Hematopoietic multipotent progenitor cell treated with erythropoietin and hydrocortisone succinate and interleukin-3 and kit ligand, for 4 days (in vitro differentiated cells): ENCODE measurements around the gene CACNA1B.
A peak's percentile ranks its signal among the peaks of the same experiment; 100 is the strongest.
"Not testable (repeated sequence)": the region's sequence is repeated elsewhere in the genome, so short reads cannot be mapped to it uniquely, and the experiment has no call there.

Experiments used
- DNase-seq: peaks from one replicate; pipeline ENCODE4 v3.0.0-alpha.2; 2015

CACNA1B gene

DNA sequence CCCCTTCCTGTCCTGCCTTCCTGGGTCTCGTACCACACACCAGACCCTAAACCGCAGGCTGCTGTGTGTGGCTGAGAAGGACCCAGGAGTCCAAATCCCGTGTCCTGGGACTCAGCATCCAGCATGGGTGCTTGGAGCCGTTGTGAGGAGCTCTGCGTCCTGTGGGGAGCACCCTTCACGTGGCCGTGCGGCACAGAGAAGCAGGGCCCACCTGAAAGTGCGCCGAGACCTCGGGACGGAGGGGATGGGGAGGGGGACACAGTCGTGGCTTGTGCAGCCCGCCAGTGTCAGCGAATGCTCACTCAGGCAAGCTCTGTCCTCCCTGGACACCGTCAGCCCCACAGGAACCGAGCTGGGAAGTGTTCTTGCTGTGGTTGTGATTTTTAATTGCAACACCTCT lies 244.6 kb downstream of the CACNA1B start:
- no peak for DNase-seq

DNA sequence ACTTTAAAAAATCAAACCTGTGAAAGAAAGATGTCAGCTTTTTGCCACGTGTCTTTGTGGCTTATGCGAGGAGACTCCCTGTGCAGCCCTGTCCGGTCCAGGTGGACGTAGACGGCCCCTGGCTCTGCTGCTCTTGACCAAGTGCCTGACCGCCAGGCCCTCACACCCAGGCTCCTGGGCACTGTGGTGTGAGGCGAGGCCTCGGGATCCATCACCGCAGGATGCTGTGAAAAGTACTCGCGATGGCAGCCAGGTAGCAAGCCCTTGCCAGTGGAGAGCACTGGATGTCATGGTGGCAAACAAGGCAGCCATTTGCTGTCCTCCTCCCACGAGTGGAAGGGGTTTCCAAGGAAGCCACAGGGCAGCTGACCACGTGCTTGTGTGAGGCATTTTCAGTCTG lies 245.1 kb downstream of the CACNA1B start:
- DNase-seq, result no peak

DNA sequence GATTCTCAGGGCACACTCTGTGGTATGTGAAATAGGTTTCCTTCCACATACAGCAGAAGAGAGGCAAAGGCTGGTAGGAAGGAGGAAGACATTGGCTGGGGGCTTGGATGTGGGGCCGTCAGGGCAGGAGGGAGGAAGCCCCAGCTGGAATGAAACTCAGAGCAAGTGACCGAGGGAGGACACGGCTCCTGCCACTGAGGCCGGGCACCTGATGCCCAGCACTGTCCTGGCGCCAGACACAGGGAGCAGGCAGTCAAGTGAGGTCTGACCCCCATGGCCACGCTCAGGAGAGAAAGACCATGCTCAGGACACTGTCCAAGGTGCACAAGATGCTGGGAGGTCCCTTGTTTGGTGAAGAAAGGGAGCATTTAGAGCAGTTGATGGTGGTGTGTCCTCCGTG lies 245.5 kb downstream of the CACNA1B start:
- DNase-seq, result no peak

DNA sequence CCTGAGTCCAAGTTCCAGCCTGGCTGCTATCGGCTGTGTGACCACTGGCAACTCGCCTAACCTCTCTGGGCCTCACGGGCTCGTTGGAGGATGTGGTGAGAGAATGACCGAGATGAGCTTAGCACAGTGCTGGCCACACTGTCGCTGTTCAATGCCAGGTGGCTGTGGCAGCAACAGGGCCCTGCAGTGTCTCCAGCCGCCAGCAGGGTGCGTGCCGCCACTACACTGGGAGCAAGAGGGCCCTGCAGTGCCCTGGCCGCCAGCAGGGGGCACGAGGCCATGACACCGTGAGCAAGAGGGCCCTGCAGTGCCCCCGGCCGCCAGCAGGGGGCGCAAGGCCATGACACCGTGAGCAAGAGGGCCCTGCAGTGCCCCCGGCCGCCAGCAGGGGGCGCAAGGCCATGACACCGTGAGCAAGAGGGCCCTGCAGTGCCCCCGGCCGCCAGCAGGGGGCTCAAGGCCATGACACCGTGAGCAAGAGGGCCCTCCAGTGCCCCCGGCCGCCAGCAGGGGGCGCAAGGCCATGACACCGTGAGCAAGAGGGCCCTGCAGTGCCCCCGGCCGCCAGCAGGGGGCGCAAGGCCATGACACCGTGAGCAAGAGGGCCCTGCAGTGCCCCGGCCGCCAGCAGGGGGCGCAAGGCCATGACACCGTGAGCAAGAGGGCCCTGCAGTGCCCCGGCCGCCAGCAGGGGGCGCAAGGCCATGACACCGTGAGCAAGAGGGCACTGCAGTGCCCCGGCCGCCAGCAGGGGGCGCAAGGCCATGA lies 248.7 kb downstream of the CACNA1B start:
- DNase-seq, result not testable (repeated sequence)

DNA sequence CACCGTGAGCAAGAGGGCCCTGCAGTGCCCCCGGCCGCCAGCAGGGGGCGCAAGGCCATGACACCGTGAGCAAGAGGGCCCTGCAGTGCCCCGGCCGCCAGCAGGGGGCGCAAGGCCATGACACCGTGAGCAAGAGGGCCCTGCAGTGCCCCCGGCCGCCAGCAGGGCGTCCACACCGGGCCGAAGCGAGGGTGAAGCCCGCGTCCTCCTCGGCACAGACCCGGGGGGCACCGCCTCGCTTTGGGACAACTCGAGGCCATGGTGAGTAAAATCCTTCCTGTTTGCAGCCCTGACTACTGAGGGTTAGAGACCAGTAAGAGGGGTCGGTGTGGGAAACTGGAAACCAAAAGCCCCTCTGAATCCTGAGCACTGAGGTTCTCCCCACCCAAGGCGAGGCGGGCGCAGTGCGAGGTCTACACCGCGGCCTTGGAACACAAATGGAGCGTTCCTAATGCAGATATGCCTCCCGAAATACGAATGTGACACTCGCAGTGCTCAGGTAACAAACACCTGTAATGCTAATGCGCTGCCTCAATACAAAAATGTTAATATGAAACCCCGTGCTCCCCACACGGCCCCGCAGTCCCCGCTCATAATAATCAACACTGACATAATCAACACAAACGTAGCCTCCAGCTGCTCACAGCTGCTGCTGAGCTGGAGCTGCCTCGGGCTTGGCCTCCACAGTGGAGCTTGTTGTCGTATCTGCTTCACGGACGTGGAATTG lies 249.4 kb downstream of the CACNA1B start:
- DNase-seq, result not testable (repeated sequence)

DNA sequence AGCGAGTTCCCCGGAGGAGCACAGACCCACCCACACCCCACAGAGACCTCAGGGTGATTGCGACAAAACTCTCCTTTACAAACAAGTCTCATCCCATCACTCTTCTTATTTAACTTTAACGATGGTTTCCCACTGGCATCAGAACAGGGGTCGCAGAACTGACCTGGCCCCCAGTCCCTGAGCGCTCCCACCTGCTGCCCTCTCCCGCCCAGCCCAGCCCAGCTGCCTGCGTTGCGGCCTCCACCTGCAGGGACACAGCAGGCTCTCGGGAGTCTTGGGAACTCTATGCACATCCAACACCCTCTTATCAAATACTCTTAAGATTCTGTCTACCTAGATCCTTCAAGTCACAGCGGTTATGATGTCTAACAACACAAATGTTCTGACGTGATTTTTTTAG lies 250.4 kb downstream of the CACNA1B start:
- not testable (repeated sequence) for DNase-seq

DNA sequence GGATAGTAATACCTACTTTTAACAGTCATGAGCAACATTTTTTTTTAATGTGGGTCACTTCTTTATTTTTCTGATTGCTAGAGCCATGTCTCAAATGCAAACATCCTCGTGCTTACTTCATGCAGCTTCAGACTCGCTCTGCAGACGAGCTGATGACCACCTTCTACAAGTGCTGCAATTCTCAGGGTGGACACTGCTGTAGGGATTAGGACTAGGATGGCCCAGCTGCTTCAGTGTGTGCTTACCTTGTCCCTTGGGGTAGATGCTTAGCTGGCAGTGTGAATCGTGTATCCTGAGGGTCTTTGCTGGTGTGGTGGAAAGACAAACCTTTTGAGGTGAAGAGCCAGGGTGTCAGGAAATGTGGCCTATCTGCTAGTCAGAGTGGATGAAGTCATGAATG lies 251.7 kb downstream of the CACNA1B start:
- not testable (repeated sequence) for DNase-seq

DNA sequence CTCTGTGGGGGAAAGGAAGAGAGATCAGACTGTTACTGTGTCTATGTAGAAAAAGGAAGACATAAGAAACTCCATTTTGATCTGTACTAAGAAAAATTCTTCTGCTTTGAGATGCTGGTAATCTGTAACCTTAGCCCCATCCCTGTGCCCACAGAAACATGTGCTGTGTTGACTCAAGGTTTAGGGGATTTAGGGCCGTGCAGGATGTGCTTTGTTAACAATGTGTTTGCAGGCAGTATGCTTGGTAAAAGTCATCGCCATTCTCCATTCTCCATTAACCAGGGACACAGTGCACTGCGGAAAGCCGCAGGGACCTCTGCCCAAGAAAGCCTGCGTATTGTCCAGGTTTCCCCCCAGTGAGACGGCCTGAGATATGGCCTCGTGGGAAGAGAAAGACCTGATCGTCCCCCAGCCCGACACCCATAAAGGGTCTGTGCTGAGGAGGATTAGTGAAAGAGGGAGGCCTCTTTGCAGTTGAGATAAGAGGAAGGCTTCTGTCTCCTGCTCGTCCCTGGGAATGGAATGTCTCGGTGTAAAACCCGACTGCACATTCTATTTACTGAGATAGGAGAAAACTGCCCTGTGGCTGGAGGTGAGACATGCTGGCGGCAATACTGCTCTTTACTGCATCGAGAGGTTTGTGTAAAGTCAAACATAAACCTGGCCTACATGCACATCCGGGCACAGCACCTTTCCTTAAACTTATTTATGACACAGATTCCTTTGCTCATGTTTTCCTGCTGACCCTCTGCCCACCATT lies 255.5 kb downstream of the CACNA1B start:
- DNase-seq, result not testable (repeated sequence)

DNA sequence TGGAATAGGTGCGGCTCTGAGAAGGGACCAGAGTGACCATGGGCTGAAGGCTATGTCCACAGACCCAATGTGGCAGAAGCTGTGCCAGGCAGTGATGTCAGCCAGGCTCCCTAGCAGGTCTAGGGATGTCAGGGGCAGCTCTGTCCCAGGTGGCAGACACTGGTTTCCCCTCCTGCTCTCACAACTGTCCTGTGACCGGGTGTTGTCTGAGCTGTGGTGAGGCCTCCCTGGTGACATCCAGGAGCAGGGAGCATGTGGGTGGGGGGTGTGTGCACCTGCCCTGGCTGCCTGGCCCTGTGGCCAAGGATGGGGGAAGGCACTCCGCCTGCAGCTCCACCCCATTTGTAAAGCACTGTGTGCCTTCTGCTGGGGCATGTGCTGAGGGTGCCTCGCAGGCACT lies 257.0 kb downstream of the CACNA1B start:
- not testable (repeated sequence) for DNase-seq

DNA sequence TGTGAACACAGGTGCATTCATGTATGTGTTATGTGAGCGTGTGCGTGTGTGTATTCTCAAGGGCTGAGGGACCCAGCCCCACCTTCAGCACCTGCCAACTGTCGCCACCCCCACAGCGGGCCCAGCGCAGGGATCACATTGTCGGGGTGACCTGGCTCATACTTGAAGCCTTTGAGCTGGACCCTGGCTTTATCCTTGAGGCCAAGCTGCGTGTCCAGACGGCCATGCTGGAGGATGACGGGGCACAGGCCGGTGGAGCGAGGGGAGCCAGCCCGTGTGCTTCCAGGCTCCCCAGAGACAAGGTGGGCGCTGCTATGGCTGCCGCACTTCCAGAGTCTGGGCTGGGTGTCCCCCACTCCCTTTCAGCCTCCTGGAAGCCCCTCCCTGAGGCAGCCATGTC lies 261.5 kb downstream of the CACNA1B start:
- DNase-seq, result not testable (repeated sequence)

DNA sequence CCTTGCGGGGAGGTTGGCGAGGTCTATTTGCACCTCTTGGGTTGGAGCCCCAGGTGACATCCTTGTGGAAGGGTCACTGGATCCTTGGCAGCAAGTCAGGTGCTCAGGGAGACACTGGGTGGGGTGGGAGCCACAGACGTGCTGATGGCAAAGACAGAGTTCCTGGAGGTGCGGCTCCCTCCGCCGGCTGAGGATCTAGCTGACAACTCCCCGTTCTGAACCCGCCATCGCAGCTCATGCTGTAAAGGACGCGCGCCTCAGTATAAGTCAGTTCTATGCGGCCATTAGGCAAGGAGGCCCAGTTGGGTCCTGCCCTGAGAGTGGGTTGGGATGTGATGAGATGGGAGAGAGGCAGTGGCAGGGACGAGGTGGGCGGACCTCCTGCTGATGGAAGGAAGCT lies 263.4 kb downstream of the CACNA1B start:
- not testable (repeated sequence) for DNase-seq

DNA sequence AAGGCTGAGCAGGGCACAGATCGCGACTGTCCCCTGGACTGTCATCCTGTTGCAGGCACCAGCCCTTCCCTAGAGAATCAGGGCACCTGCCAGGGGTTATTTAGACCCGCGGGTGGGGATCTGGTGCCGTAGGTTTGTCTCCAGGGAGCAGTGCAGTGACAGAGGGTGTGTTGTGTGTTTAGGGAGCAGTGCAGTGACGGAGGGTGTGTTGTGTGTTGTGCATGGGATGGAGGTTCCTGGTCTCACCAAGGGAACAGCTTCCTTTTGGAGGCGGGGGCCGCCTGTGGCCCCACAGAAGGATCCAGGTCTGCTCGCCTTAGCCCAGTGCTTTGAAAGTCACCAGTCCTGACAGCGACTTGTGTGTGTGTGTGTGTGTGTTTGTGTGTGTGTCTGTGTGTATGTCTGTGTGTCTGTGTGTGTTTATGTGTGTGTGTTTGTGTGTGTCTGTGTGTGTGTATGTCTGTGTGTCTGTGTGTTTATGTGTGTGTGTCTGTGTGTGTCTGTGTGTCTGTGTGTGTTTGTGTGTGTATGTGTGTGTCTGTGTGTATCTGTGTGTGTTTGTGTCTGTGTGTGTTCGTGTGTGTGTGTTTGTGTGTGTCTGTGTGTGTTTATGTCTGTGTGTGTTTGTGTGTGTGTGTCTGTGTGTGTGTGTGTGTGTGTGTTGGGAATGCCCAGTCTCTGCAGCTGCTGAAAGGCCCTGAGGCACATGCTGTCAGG lies 265.1 kb downstream of the CACNA1B start:
- DNase-seq, result not testable (repeated sequence)

DNA sequence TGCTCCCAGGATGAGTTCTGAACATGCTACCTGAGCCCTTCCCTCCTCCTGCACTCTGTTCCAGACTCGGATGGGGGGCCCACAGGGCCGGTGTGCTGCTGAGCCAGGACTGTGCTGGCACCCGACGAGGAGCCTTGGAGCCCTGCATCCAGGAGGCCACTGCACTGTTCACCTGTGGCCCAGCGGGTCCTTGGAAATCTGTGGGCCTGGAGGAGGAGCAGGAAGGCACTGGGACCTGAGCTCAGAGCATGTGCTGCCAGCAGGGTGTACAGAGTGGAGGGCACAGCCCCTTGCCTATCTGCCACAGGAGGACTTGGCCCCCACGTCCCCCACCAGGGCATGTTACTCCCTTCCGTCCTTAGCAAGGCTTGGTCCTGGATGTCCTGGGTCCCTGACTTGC lies 265.9 kb downstream of the CACNA1B start:
- DNase-seq, result not testable (repeated sequence)

DNA sequence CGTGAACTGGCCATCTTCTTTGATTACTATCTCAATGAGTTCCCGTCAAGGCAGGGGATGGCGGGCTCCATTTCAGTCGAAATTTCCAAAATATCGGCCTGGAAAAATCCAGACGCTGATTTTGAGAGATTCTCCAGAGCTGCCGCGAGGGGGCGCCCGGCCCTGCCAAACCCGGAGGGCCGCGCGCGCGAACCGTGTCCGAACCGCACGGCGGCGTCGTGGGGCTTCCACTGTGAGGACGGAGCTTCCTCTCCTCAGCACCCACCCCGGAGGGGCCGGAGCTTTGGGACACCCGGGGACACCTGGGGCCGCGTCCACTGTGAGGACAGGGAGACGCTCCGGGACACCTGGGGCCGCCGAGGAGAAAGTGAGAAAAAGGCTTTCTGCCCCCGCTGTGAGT lies 270.0 kb downstream of the CACNA1B start:
- peak; percentile 18 for DNase-seq

DNA sequence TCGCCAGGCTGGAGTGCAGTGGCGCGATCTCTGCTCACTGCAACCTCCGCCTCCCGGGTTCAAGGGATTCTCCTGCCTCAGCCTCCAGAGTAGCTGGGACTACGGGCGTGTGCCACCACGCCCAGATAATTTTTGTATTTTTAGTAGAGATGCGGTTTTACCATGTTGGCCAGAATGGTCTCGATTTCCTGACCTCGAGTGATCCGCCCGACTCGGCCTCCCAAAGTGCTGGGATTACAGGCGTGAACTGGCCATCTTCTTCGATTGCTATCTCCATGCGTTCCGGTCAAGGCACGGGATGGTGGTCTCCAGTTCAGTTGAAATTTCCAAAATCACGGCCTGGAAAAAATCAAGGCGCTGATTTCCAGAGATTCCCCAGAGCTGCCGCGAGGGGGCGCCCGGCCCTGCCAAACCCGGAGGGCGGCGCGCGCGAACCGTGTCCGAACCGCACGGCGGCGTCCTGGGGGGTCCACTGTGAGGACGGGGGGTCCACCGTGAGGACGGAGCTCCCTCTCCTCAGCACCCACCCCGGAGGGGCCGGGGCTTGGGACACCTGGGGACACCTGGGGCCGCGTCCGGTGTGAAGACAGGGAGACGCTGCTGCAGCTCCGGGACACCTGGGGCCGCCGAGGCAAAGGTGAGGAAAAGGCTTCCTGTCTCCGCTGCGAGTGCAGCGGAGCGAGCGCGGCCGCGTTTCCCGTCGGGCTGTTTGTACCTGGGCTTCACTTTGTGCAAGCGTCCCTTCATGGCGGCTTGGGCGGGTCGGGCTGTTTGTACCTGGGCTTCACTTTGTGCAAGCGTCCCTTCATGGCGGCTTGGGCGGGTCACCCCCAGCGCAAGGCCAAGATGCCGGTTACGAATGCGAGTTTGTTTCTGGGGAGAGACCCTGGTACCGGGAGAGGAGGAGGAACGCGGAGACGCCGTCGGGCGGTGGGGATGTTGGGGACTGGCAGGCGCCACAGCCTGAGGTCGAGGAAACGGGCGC lies 272.4 kb downstream of the CACNA1B start:
- DNase-seq, result not testable (repeated sequence)

DNA sequence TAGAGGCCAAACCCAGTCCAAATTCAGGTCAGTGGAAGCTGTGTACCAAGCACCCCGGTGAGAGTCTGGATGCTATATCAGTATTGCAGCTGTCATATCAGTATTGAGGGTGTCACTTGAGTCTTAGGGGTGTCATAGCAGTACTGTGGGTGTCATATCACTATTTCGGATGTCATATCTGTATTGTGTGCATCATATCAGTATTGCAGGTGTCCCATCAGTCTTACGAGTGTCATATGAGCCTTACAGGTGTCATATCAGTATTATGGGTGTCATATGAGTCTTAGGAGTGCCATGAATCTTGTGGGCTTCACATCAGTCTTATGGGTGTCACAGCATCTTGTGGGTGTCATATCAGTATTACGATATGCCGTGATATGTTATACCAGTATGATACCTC lies 278.2 kb downstream of the CACNA1B start:
- DNase-seq, result not testable (repeated sequence)

DNA sequence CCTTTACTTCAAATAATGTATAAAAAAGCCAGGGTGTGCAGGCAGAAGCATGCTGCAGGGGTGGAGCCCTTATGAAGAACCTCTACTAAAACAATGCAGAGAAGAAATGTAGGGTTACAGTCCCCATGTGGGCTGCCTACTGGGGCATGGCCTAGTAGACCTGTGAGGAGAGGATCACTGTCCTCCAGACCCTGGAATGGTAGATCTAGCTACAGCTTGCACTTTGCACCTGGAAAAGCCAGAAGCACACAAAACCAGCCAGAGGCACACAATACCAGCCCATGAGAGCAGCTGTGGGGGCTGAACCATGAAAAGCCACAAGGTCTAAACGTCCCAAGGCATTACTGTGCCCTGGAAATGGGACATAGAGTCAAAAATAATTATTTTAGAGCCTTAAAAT lies 289.2 kb downstream of the CACNA1B start:
- DNase-seq, result not testable (repeated sequence)
